Neutrophil (primary cell): ENCODE data around the gene WDR86.

ENCODE experiments used
- H3K27ac ChIP-seq: fragments of 200-600 bp; sonication (generic); 2 replicates; pipeline ENCODE4 v1.5.1; 2016; ENCODE audit warnings: mild to moderate bottlenecking, moderate library complexity
- H3K27me3 ChIP-seq: fragments of 200-600 bp; sonication (generic); 2 replicates; pipeline ENCODE4 v1.6.0; 2016; ENCODE audit warnings: mild to moderate bottlenecking
- H3K36me3 ChIP-seq: fragments of 200-600 bp; sonication (generic); 2 replicates; pipeline ENCODE4 v1.5.1; 2017
- H3K4me1 ChIP-seq, 2 experiments: fragments of 200-600 bp in 1 of 2; sonication (generic) in 1 of 2; 1 replicate in 1 of 2; 2 replicates in 1 of 2; pipeline versions ENCODE4 v1.5.1 to v1.6.1; 2013 to 2016; ENCODE audit warnings: low read depth in 1 of 2, low read length in 1 of 2, mild to moderate bottlenecking in 1 of 2, moderate library complexity in 1 of 2; ENCODE audit not compliant: control insufficient read depth in 1 of 2, insufficient read depth in 1 of 2
- H3K4me3 ChIP-seq, 2 experiments: fragments of 200-600 bp in 1 of 2; sonication (generic) in 1 of 2; 1 replicate in 1 of 2; 2 replicates in 1 of 2; pipeline ENCODE4 v1.5.1; 2013 to 2016; ENCODE audit warnings: low read depth in 1 of 2, low read length in 1 of 2, mild to moderate bottlenecking in 1 of 2, moderate library complexity in 1 of 2
- H3K9me3 ChIP-seq: fragments of 200-600 bp; sonication (generic); 2 replicates; pipeline ENCODE4 v1.5.1; 2016
- TF ChIP-seq, protein P1 (sequence below): fragments of 200-600 bp; sonication (generic); IDR thresholded peaks from 2 replicates; pipeline ENCODE4 v1.5.1; 2016; ENCODE audit warnings: antibody characterized with exemption

The WDR86 gene, protein sequence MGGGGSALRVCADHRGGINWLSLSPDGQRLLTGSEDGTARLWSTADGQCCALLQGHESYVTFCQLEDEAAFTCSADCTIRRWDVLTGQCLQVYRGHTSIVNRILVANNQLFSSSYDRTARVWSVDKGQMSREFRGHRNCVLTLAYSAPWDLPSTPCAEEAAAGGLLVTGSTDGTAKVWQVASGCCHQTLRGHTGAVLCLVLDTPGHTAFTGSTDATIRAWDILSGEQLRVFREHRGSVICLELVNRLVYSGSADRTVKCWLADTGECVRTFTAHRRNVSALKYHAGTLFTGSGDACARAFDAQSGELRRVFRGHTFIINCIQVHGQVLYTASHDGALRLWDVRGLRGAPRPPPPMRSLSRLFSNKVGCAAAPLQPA

DNA sequence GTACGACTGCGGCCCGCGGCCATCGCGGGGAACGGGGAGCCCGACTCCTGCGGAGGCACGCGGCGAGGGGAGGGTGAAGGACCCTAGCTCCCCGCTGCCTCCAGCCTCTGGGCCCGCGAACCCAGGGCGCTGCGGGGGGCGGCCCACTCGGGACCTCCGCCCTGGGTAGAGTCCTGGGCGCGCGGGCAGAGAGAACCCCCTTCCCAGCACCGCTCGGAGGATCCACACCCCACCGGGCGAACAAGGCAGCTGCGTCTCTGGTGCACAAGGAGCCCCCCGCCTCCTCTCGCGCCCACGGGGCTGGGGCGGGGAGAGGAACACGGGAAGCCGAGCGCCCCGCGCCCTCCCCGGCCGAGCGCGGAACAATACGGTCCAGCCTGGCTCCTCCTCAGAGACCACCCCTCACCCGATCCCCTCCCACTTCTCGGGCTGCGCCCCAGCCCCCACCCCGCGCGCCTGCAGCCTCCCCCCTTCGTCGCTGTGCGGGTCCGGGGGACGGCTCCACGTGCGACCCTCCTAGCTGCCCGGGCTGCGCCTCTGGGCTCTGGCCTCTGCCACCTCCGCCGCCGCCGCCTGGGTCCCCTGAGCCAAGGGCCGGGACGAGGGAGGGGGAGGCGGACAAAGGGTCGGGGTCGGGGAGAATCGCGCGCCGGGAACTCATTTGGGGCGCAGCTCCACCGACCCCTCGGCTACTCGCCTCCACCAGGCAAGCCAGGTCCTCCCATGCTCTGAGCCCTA lies at the start of gene WDR86:
Gene WDR86, minus strand, starts transcription at position 372 of the 738 bp plus-strand sequence. CDS start 449 bp downstream, outside the sequence.
- Histone ChIP-seq H3K36me3 (no peaks in the 10 kb centered on the region), H3K9me3 (no peaks in the 10 kb centered on the region), H3K27ac (no peak within 1 kb of the TSS), H3K27me3 (peaks cover 77% of the 10 kb centered on the region), H3K4me1 (peaks cover 0 to 18% of the 10 kb centered on the region in 2 experiments), H3K4me3 (no peak within 1 kb of the TSS)
- TF ChIP-seq, protein P1, sequence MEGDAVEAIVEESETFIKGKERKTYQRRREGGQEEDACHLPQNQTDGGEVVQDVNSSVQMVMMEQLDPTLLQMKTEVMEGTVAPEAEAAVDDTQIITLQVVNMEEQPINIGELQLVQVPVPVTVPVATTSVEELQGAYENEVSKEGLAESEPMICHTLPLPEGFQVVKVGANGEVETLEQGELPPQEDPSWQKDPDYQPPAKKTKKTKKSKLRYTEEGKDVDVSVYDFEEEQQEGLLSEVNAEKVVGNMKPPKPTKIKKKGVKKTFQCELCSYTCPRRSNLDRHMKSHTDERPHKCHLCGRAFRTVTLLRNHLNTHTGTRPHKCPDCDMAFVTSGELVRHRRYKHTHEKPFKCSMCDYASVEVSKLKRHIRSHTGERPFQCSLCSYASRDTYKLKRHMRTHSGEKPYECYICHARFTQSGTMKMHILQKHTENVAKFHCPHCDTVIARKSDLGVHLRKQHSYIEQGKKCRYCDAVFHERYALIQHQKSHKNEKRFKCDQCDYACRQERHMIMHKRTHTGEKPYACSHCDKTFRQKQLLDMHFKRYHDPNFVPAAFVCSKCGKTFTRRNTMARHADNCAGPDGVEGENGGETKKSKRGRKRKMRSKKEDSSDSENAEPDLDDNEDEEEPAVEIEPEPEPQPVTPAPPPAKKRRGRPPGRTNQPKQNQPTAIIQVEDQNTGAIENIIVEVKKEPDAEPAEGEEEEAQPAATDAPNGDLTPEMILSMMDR, result no peak

DNA sequence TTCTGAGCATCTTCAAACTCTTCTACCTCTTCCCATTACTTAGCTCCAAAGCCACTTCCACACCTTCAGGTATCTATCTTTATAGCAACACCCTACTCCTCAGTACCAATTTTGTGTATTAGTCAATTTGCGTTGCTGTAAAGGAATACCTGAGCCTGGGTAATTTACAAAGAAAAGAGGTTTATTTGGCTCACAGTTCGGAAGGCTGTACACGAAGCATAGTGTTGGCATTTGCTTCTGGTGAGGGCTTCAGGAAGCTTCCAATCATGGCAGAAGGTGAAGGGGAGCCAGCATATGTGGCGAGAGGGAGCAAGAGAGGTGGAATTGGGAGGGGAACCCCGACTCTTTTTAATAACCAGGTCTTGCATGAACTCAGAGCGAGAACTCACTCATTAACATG lies 47.7 kb upstream of the WDR86 start:
- no peaks in the 10 kb centered on the region for H3K9me3 ChIP-seq
- no peaks in the 10 kb centered on the region for H3K36me3 ChIP-seq
- H3K27ac ChIP-seq, result no peak overlapping the region
- TF ChIP-seq, protein P1, result no peak
- H3K4me3 ChIP-seq, result no peak overlapping the region
- no peaks in the 10 kb centered on the region for H3K4me1 ChIP-seq
- peaks cover 26% of the 10 kb centered on the region for H3K27me3 ChIP-seq

DNA sequence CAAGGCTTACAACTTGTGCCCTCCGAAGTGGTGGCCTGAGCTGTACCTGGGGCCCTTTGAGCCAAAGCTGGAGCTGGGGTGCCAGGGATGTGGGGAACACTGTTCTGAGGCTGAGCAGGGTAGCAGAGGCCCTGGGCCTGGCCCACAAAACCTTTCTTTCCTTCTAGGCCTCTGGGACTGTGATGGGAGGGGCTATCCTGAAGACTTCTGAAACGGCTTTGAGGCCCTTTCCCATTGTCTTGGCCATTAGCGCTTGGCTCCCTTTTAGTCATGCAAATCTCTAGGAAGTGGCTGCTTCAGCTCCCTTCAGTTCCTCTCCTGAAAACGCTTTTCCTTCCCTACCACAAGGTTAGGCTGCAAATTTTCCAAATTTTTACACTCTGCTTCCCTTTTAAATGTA lies 46.9 kb upstream of the WDR86 start:
- H3K9me3 ChIP-seq, result no peaks in the 10 kb centered on the region
- H3K27ac ChIP-seq, result no peak overlapping the region
- H3K4me3 ChIP-seq, result no peak overlapping the region
- no peaks in the 10 kb centered on the region for H3K36me3 ChIP-seq
- H3K27me3 ChIP-seq, result peaks cover 26% of the 10 kb centered on the region
- no peaks in the 10 kb centered on the region for H3K4me1 ChIP-seq
- TF ChIP-seq, protein P1, result no peak

DNA sequence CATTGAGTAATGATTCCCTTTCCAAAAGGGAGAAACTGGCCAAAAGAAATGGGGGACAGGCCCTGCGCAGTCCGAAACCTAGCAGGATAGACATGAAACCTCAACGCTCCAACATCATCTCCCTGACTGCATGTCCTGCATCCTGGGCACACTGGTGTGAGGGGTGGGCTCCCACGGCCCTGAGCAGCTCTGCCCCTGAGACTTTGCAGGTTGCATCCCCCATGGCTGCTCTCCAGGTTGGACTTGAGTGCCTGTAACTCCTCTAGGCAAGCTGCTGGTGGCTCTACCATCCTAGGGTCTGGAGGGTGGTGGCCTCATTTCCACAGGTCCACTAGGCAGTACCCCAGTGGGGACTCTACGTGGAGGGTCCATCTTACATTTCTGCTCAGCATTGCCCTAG lies 46.4 kb upstream of the WDR86 start:
- TF ChIP-seq, protein P1, result no peak

DNA sequence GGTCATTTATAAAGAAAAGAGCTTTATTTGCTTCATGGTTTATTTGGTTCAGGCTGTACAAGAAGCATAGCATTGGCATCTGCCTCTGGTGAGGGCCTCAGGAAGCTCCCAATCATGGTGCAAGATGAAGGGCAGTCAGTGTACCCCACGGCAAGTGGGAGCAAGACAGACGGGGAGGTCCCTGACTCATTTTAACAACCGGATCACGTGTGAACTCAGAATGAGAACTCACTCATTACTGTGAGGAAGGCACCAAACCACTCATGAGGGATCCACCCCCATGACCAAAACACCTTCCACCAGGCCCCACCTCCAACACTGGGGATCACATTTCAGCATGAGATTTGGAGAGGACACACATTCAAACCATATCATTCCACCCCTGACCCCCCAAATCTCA lies 45.9 kb upstream of the WDR86 start:
- Histone ChIP-seq H3K36me3 (no peaks in the 10 kb centered on the region), H3K27me3 (peaks cover 18% of the 10 kb centered on the region), H3K27ac (no peak overlapping the region), H3K9me3 (no peaks in the 10 kb centered on the region), H3K4me3 (no peak overlapping the region), H3K4me1 (no peaks in the 10 kb centered on the region)
- TF ChIP-seq, protein P1, result no peak

More for the DNA sequence above, 46.4 kb upstream of the WDR86 start:
- peaks cover 23% of the 10 kb centered on the region for H3K27me3 ChIP-seq
- H3K27ac ChIP-seq, result no peak overlapping the region
- no peak overlapping the region for H3K4me3 ChIP-seq
- H3K4me1 ChIP-seq, result no peaks in the 10 kb centered on the region
- H3K36me3 ChIP-seq, result no peaks in the 10 kb centered on the region
- no peaks in the 10 kb centered on the region for H3K9me3 ChIP-seq
